GM12872 (cell line): Measurements from ENCODE around the gene RBCK1.
A peak's percentile ranks its signal among the peaks of the same experiment; 100 is the strongest.

Experiments used
- TF ChIP-seq, protein P1 (sequence below): IDR thresholded peaks from 3 replicates; pipeline ENCODE4 v1.5.1; 2011; ENCODE audit warnings: low read depth, mild to moderate bottlenecking, low read length, moderate library complexity; ENCODE audit not compliant: insufficient read depth

The RBCK1 gene

DNA sequence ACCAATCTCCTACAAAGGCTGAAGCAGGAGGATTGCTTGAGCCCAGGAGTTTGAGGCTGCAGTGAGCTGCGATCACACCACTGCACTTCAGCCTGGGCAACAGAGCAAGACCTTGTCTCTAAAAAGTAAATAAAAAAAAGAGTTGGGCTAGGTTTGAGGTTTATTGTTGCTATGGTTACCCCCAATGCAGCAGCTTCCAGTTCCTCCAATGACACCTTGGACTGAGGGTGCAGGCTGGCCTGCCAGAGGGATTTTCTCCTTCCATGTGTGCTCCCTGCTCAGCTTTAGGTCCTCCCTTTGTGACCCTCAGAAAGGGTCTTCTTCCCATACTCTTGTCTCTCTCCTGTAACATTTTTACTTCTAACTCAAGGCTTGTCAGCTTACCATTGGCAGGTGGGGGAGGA, 64.8 kb downstream of the RBCK1 start:
- TF ChIP-seq, protein P1, sequence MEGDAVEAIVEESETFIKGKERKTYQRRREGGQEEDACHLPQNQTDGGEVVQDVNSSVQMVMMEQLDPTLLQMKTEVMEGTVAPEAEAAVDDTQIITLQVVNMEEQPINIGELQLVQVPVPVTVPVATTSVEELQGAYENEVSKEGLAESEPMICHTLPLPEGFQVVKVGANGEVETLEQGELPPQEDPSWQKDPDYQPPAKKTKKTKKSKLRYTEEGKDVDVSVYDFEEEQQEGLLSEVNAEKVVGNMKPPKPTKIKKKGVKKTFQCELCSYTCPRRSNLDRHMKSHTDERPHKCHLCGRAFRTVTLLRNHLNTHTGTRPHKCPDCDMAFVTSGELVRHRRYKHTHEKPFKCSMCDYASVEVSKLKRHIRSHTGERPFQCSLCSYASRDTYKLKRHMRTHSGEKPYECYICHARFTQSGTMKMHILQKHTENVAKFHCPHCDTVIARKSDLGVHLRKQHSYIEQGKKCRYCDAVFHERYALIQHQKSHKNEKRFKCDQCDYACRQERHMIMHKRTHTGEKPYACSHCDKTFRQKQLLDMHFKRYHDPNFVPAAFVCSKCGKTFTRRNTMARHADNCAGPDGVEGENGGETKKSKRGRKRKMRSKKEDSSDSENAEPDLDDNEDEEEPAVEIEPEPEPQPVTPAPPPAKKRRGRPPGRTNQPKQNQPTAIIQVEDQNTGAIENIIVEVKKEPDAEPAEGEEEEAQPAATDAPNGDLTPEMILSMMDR: no peak

DNA sequence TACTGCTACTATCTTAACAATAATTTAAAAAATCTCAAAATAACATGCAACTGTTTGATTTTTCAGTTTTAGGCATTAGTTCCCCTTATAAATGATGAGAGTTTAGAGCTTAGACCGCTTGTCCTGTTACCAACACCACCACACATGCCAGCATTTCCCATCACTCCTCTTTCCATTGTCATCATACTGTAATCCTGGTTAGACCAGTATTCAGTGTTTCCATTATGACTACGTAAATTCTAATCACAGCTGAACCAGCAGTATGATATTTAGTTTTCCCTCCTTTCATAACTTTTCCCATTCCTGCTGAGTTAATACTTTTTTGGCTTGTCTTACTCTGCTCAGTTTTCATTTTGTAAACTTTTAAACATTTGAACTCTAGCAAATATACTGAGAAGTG, 66.5 kb downstream of the RBCK1 start:
- TF ChIP-seq, protein P1: no peak

DNA sequence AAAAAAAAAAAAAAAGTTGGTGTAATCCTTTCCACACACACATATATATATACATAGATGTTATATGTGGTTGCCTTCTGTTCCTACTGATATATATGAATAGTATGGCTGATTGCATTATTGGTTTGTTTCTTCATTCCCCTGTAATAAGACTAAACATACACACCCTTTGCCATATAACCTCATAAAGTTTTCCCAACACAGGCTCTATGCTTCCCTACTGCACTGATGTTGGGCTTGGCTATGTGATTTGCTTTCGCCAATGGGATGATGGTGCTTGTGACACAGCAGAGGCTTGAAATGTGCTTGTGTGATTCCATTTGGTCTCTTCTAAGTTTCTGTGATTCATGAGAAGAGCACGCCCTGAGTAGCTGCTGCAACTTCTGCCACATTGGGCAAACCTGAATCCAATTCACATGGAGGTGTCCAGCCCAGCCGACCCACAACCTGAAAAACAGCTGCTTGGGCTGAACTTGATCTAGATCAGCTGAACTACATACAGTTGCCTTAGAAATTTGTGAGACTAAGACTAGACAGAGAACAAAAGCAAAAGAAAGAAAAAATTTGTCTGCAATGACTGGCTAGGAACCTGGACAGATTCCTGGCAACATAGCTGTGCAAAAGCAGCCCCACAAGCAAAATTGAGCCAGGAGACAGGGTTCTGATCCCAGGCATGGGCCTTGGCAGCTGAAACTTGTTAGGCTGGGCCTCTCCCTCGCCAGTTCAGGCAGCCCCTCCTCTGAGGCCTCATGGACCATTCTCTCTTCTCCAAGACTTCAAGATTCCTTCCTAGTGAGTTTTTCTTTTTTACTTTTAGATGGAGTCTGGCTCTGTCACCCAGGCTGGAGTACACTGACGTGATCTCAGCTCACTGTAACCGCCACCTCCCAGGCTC, 67.6 kb downstream of the RBCK1 start:
- TF ChIP-seq, protein P1: no peak

DNA sequence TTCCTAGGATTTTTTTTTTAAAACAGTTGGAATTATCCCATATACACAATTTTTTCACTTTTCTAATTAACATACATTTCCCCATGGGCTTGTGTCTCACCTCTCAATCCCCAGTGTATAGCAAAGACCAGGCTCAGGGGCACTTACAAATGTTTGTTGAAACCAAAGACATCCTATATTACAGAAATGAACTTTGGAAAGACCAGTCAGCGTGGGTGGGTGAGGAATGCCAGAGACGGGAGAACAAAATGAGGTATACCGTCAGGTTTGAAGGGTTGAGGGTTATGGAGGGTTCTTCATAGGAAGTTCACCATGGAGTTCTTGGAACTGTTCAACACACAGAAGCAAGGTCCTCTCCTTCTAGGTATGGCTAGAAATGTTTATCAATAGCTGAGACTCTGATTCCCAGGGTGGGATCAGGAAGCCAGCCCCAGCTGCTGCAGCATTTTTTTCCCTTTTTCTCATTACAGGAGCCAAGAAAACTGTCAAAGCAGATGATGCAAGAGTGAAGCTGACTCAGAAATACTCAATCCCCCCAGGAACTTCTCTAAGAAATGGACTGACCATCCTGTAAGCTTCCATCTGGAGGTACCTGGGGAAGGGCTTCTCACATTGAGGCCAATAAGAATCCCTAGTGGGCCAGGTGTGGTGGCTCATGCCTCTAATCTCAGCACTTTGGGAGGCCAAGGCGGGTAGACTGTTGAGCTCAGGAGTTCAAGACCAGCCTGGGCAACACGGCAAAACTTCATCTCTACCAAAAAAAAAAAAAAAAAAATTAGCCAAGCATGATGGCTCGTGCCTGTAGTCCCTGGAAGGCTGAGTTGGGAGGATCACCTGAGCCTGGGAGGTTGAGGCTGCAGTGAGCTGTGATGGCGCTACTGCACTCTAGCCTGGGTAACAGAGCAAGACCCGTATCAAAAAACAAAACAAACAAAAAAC, 70.2 kb downstream of the RBCK1 start:
- TF ChIP-seq, protein P1: no peak

DNA sequence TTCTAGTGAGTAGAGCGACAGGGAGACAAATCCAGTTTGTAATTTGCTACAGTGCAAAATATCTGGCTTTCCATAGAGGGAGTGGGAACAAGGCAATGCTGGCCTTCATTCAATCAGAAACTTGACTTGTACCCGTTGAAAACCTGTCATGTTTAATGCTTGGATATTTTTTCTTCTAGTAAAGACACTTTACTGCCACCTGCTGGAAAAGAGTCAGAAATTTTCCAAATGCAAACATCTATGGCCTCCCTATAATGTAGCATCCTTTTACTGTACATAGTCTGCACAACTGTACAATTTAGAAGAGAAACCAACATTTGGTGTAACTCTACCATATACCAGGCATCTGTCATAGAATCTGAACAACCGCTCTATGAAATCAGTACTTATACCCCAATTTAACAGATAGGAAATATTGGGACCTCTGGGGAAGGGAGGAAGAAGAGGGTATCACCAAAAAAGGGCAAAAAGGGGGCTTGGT, 70.9 kb downstream of the RBCK1 start:
- TF ChIP-seq, protein P1: peak; percentile 57

DNA sequence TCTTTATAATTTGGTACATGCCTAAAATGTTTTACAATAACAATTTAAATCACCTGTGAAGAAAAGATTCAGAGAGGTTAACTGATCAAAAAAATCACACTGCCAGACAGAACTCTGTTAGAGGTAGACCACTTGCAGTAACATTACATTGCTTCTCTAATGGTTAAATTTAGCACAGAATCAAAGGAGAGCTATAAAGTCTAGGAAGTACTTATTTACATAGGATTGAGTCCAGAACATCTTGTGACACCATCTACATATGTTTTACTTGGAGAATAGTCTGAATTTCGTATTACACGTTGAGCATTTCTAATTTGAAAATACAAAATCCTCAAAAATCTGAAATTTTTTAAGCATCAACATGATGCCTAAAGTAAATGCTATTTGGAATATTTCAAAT, 71.4 kb downstream of the RBCK1 start:
- TF ChIP-seq, protein P1: no peak

DNA sequence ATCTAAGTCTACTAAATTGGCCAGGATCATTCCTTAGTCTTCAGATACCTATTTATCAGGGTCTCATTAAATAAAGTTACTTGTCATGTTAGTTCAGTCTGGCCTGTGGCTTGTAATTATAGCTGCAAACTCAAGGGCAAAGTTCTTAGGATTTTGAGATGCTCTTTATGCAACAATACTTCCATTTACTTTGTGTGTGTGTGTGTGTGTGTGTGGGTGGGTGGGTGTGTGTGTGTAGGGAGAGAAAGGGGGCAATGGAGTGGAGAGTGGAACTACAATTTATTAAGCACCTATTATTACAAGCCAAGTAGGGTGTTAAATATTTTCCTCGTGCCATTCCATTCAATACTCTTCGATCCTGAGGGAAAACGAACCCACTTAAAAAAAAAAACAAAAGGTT, 71.9 kb downstream of the RBCK1 start:
- TF ChIP-seq, protein P1: no peak
